ENCODE results near the gene HNRNPAB. TPM values are rescaled to one million over a fixed set of nuclear protein-coding genes. Genes with fewer than 3 reads are reported as not detected.
A peak's percentile ranks its signal among the peaks of the same experiment; 100 is the strongest.

Gene HNRNPAB
- polyA plus RNA-seq = 100 to 1,000 TPM; 146 to 154 TPM

DNA sequence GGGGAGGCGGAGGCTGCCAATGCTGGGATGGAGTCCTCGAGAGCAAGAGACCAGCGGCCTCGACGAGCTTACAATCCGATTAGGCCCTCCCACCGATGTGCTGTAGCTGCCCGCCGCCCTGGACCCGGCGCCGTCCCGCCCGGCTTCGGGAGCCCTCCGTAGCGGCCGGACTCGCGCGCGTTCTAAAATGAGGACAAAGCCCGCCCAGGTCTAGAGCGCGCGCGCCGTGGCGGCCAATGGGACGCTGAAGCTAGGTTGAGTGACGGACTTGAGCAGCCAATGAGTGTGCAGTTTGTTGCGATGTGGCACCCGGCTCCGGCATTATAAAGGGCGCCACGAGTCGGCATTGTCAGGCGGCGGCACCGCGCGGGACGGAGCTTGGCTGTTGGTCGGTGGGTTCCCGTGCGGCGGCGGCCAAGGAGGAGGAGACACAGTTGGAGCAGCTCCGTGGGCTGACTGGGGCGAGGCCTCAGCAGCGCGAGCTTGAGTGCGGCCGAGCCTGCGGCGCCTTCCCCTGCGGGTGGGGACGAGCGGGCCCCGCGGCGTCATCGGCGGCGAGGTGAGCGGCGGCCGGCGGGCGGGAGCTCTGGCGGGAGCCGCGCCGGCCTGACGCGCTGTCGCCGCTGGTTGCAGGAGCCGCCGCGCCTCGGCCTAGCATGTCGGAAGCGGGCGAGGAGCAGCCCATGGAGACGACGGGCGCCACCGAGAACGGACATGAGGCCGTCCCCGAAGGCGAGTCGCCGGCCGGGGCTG is at the start of gene HNRNPAB:
HNRNPAB (plus strand) TSS at position 352 of the 753 bp plus-strand sequence; CDS start at position 657, 305 bp downstream.
- Histone ChIP-seq H3K27me3 (ENCODE audit: control insufficient read depth in 1 of 2, insufficient read depth in 2 of 2, low read length in 2 of 2) (no peaks in the 10 kb centered on the region), H3K36me3 (ENCODE audit: control insufficient read depth in 2 of 2, insufficient read depth in 2 of 2, low read length in 1 of 2) (peaks cover 8 to 25% of the 10 kb centered on the region in 2 donors), H3K9me3 (ENCODE audit: control insufficient read depth in 2 of 2, insufficient read depth in 1 of 2, low read depth in 1 of 2, low read length in 1 of 2) (no peaks in the 10 kb centered on the region), H3K4me3 (ENCODE audit: low read depth in 1 of 2, low read length in 2 of 2) (peak within 1 kb of the TSS; percentile 71 to 99), H3K4me1 (ENCODE audit: control insufficient read depth in 2 of 2, insufficient read depth in 2 of 2, low read length in 1 of 2) (peaks cover 4 to 25% of the 10 kb centered on the region in 2 donors), H3K27ac (ENCODE audit: low read depth in 2 of 2, low read length in 1 of 2) (peak within 1 kb of the TSS; percentile 90 to 95)
- WGBS, 2 donors = 0% methylated on average over 79 to 96 of the region's 96 CpGs

DNA sequence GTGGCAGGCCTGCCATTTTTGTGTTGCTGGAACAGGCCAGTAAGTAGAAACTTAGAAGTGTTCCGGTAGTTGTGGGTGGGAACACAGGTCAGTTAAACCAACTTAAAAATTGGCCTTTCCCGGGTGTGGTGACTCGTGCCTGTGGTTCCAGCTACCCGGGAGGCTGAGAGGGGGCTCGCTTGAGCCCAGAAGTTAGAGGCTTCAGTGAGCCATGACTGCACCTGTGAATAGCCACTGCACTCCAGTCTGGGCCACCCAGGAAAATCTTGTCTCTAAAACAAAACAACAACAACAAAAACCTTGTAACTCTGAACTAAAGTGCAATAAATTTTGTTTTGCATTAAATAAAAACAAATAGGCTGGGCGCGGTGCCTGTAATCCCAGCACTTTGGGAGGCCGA is 49.3 kb upstream of the HNRNPAB start:
- WGBS, 2 donors = 80% methylated on average over 8 of the region's 8 CpGs
- H3K27me3 ChIP-seq (ENCODE audit: control insufficient read depth in 1 of 2, insufficient read depth in 2 of 2, low read length in 2 of 2) = no peaks in the 10 kb centered on the region
- H3K36me3 ChIP-seq (ENCODE audit: control insufficient read depth in 2 of 2, insufficient read depth in 2 of 2, low read length in 1 of 2) = peaks cover 0 to 10% of the 10 kb centered on the region in 2 donors
- H3K27ac ChIP-seq (ENCODE audit: low read depth in 2 of 2, low read length in 1 of 2) = no peak overlapping the region
- H3K4me1 ChIP-seq (ENCODE audit: control insufficient read depth in 2 of 2, insufficient read depth in 2 of 2, low read length in 1 of 2) = peaks cover 0 to 10% of the 10 kb centered on the region in 2 donors
- no peak overlapping the region for H3K4me3 ChIP-seq (ENCODE audit: low read depth in 1 of 2, low read length in 2 of 2)
- H3K9me3 ChIP-seq (ENCODE audit: control insufficient read depth in 2 of 2, insufficient read depth in 1 of 2, low read depth in 1 of 2, low read length in 1 of 2) = no peaks in the 10 kb centered on the region

DNA sequence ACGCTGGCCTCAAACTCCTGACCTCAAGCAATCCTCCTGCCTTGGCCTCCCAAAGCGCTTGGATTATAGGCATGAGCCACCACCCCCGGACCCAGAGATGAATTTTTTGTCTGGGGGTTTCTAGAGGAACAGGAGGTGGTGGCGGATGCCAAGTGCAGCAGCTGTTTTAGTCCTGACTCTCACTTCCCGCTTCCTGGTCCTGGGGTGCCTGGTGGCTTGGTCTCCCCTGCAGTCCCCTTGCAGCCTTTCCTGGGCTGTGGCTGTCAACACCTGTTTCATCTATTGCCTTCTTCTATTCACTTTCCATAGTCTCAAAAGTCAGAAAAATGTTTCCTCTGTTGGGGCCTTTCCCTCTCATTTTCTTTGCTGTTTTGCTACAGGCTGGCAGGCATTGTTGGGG is 44.2 kb upstream of the HNRNPAB start:
- no peaks in the 10 kb centered on the region for H3K9me3 ChIP-seq (ENCODE audit: control insufficient read depth in 2 of 2, insufficient read depth in 1 of 2, low read depth in 1 of 2, low read length in 1 of 2)
- peaks cover 0 to 2% of the 10 kb centered on the region in 2 donors for H3K4me1 ChIP-seq (ENCODE audit: control insufficient read depth in 2 of 2, insufficient read depth in 2 of 2, low read length in 1 of 2)
- H3K27ac ChIP-seq (ENCODE audit: low read depth in 2 of 2, low read length in 1 of 2) = no peak overlapping the region
- H3K4me3 ChIP-seq (ENCODE audit: low read depth in 1 of 2, low read length in 2 of 2) = no peak overlapping the region
- no peaks in the 10 kb centered on the region for H3K36me3 ChIP-seq (ENCODE audit: control insufficient read depth in 2 of 2, insufficient read depth in 2 of 2, low read length in 1 of 2)
- 82 to 86% methylated on average over 5 of the region's 5 CpGs for WGBS, 2 donors
- H3K27me3 ChIP-seq (ENCODE audit: control insufficient read depth in 1 of 2, insufficient read depth in 2 of 2, low read length in 2 of 2) = no peaks in the 10 kb centered on the region

DNA sequence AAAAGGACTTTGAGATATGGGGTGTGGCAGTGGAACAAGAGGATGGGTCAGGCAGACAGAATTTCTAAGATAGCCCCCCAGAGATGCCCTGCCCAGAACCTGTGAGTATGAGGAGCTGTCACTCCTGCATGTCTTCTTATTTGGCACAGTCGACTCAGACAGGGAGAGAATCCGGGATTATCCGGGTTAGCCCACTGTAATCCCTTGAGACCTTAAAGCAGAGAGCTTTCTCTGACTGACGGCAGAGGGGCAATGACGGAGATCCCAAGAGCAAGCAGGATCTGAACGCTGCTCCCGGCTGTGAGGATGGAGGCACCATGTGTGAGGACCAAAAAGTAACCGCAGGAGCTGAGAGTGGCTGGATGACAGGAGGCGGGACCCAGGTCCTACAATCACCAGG is 41.9 kb upstream of the HNRNPAB start:
- H3K9me3 ChIP-seq (ENCODE audit: control insufficient read depth in 2 of 2, insufficient read depth in 1 of 2, low read depth in 1 of 2, low read length in 1 of 2) = no peaks in the 10 kb centered on the region
- no peak overlapping the region for H3K27ac ChIP-seq (ENCODE audit: low read depth in 2 of 2, low read length in 1 of 2)
- H3K36me3 ChIP-seq (ENCODE audit: control insufficient read depth in 2 of 2, insufficient read depth in 2 of 2, low read length in 1 of 2) = no peaks in the 10 kb centered on the region
- WGBS, 2 donors = 73 to 84% methylated on average over 9 of the region's 9 CpGs
- peaks cover 0 to 2% of the 10 kb centered on the region in 2 donors for H3K4me1 ChIP-seq (ENCODE audit: control insufficient read depth in 2 of 2, insufficient read depth in 2 of 2, low read length in 1 of 2)
- no peaks in the 10 kb centered on the region for H3K27me3 ChIP-seq (ENCODE audit: control insufficient read depth in 1 of 2, insufficient read depth in 2 of 2, low read length in 2 of 2)
- no peak overlapping the region for H3K4me3 ChIP-seq (ENCODE audit: low read depth in 1 of 2, low read length in 2 of 2)

DNA sequence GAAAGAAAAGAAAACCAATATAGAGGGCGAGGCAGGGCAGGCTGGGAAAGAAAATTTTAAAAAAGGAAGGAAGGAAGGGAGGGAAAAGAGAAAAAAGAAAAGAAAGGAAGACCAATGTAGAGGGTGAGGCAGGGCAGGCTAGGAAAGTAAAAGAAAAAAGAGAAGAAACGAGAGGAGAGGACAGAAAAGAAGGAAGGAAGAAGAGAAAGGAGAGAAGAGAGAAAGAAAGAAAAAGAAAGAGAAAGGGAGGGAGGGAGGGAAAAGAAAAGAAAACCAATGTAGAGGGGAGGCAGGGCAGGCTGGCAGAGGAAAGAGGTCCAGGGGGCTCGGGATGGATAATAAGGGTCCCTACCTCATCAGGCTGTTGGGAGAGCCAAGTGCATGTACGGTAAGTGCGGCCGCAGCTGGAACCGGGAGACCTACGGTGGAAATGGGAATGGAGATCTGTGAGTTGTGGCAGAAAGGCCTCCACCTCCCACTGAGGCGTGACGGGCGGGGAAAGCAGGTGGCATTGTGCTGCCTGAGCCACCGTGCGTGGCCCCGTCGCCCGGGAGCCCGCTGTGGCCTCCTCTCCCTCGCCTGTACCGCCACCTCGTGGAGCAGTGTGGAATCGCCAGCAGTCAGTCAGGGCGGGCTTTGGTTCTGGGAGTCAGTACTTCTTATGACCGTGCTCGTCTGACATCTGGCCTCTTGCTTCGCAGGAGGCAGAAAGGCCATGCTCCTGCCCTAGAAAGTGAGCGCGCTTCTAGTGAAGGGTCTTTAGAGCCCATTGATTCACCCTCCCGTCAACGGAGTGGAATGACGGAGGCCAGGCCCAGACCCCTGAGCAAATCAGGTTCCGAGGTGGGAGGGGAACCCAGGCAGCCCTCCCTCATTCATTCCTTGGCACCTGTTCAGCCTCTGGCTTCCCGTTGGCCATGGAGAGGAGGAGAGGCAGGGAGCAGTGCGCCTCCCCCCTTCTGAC is 40.3 kb upstream of the HNRNPAB start:
- Histone ChIP-seq H3K4me3 (ENCODE audit: low read depth in 1 of 2, low read length in 2 of 2) (no peak overlapping the region), H3K27ac (ENCODE audit: low read depth in 2 of 2, low read length in 1 of 2) (no peak overlapping the region), H3K9me3 (ENCODE audit: control insufficient read depth in 2 of 2, insufficient read depth in 1 of 2, low read depth in 1 of 2, low read length in 1 of 2) (no peaks in the 10 kb centered on the region), H3K4me1 (ENCODE audit: control insufficient read depth in 2 of 2, insufficient read depth in 2 of 2, low read length in 1 of 2) (peaks cover 0 to 2% of the 10 kb centered on the region in 2 donors), H3K36me3 (ENCODE audit: control insufficient read depth in 2 of 2, insufficient read depth in 2 of 2, low read length in 1 of 2) (no peaks in the 10 kb centered on the region), H3K27me3 (ENCODE audit: control insufficient read depth in 1 of 2, insufficient read depth in 2 of 2, low read length in 2 of 2) (no peaks in the 10 kb centered on the region)
- 9 to 12% methylated on average over 33 of the region's 33 CpGs for WGBS, 2 donors

DNA sequence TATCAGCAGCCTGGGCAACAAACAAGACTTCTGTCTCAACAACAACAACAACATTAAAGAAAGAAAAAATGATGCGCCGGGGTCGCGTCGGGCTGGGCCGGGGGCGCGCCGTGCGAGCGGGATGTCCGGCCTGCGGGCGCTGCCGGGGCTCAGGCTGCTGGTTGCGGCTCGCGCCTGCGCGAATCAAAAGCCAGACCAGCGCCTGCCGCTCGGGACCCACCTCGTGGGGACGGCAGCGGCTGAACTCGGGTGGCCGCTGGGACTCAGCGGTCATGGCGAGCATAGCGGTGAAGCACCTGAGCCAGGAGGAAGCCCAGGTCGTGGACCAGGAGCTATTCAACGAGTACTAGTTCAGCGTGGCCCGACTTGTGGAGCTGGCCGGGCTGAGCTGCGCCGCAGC is 38.8 kb upstream of the HNRNPAB start:
- H3K27me3 ChIP-seq (ENCODE audit: control insufficient read depth in 1 of 2, insufficient read depth in 2 of 2, low read length in 2 of 2) = no peaks in the 10 kb centered on the region
- peaks cover 0 to 2% of the 10 kb centered on the region in 2 donors for H3K4me1 ChIP-seq (ENCODE audit: control insufficient read depth in 2 of 2, insufficient read depth in 2 of 2, low read length in 1 of 2)
- H3K27ac ChIP-seq (ENCODE audit: low read depth in 2 of 2, low read length in 1 of 2) = no peak overlapping the region
- H3K9me3 ChIP-seq (ENCODE audit: control insufficient read depth in 2 of 2, insufficient read depth in 1 of 2, low read depth in 1 of 2, low read length in 1 of 2) = no peaks in the 10 kb centered on the region
- H3K4me3 ChIP-seq (ENCODE audit: low read depth in 1 of 2, low read length in 2 of 2) = no peak overlapping the region
- no peaks in the 10 kb centered on the region for H3K36me3 ChIP-seq (ENCODE audit: control insufficient read depth in 2 of 2, insufficient read depth in 2 of 2, low read length in 1 of 2)
- WGBS, 2 donors = 33 to 47% methylated on average over 36 to 38 of the region's 38 CpGs

DNA sequence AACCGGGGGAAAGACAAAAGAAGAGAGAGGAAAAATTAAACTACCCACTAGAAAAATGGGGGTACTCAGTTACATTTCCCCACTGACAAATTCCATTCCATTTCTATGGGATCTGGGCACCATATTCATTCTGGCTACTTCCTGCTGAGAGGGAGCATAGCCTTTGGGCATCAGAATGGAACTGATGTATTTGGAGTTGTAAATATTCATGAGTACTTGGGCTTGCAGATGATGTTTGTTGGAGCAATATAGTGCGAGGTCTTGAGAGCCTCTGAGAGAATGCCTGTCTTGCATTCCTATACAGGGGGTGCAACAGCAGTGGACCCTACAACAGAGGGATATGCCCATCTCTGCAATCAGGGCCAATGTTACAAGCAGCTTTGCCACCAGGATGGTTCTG is 33.9 kb upstream of the HNRNPAB start:
- Histone ChIP-seq H3K4me1 (ENCODE audit: control insufficient read depth in 2 of 2, insufficient read depth in 2 of 2, low read length in 1 of 2) (no peaks in the 10 kb centered on the region), H3K9me3 (ENCODE audit: control insufficient read depth in 2 of 2, insufficient read depth in 1 of 2, low read depth in 1 of 2, low read length in 1 of 2) (no peaks in the 10 kb centered on the region), H3K27me3 (ENCODE audit: control insufficient read depth in 1 of 2, insufficient read depth in 2 of 2, low read length in 2 of 2) (no peaks in the 10 kb centered on the region), H3K36me3 (ENCODE audit: control insufficient read depth in 2 of 2, insufficient read depth in 2 of 2, low read length in 1 of 2) (no peaks in the 10 kb centered on the region), H3K27ac (ENCODE audit: low read depth in 2 of 2, low read length in 1 of 2) (no peak overlapping the region), H3K4me3 (ENCODE audit: low read depth in 1 of 2, low read length in 2 of 2) (no peak overlapping the region)
- 81 to 89% methylated on average over 2 of the region's 2 CpGs for WGBS, 2 donors

DNA sequence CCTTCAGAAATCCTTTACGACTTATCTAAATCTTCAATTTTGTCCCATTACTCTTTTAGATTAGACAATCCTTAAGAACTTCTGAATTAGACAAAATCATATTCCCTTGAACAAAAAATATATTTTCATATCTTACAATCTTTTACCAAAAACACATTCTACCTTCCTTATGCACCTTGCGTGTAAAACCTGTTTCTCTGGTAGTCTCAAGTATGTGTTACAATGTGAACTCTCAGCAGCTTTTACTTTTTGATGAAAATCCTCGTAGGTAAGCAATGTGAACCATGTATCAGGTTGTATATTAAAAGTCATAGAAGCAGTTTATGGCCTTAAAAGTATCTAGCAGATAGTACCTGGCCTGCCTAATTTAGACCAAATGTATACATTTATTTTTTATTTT is 29.9 kb upstream of the HNRNPAB start:
- H3K27ac ChIP-seq (ENCODE audit: low read depth in 2 of 2, low read length in 1 of 2) = no peak overlapping the region
- no peaks in the 10 kb centered on the region for H3K36me3 ChIP-seq (ENCODE audit: control insufficient read depth in 2 of 2, insufficient read depth in 2 of 2, low read length in 1 of 2)
- no peaks in the 10 kb centered on the region for H3K27me3 ChIP-seq (ENCODE audit: control insufficient read depth in 1 of 2, insufficient read depth in 2 of 2, low read length in 2 of 2)
- WGBS, 2 donors = 92% methylated on average over 3 of the region's 3 CpGs
- H3K9me3 ChIP-seq (ENCODE audit: control insufficient read depth in 2 of 2, insufficient read depth in 1 of 2, low read depth in 1 of 2, low read length in 1 of 2) = no peaks in the 10 kb centered on the region
- H3K4me3 ChIP-seq (ENCODE audit: low read depth in 1 of 2, low read length in 2 of 2) = no peak overlapping the region
- H3K4me1 ChIP-seq (ENCODE audit: control insufficient read depth in 2 of 2, insufficient read depth in 2 of 2, low read length in 1 of 2) = no peaks in the 10 kb centered on the region

DNA sequence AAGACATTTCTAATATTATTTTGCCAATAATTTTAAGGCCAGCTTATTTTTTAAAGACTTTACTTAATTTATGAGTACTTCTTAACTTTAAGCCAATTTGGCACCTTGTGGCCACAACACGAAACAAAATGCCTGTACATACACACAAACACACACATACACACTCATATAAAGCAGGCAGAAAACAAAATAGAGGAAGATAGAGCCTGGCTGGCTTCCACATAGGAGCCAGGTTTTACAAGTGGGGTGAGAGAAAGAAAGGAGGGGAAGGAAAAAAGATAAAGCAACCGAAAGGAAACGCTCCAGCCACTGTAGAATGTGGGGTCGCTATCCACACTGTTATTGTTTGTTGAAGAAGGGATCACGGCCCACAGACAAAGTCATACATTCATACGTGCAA is 27.5 kb upstream of the HNRNPAB start:
- H3K4me1 ChIP-seq (ENCODE audit: control insufficient read depth in 2 of 2, insufficient read depth in 2 of 2, low read length in 1 of 2) = no peaks in the 10 kb centered on the region
- H3K4me3 ChIP-seq (ENCODE audit: low read depth in 1 of 2, low read length in 2 of 2) = no peak overlapping the region
- no peaks in the 10 kb centered on the region for H3K9me3 ChIP-seq (ENCODE audit: control insufficient read depth in 2 of 2, insufficient read depth in 1 of 2, low read depth in 1 of 2, low read length in 1 of 2)
- no peaks in the 10 kb centered on the region for H3K27me3 ChIP-seq (ENCODE audit: control insufficient read depth in 1 of 2, insufficient read depth in 2 of 2, low read length in 2 of 2)
- 70 to 72% methylated on average over 6 of the region's 6 CpGs for WGBS, 2 donors
- H3K36me3 ChIP-seq (ENCODE audit: control insufficient read depth in 2 of 2, insufficient read depth in 2 of 2, low read length in 1 of 2) = no peaks in the 10 kb centered on the region
- no peak overlapping the region for H3K27ac ChIP-seq (ENCODE audit: low read depth in 2 of 2, low read length in 1 of 2)

All from esophagus (tissue), 2 donors.